Activated naive CD4-positive, alpha-beta T cell treated with anti-CD3 and anti-CD28 coated beads for 36 hours (primary cell): ENCODE measurements around the gene COX19. TPM values are rescaled to one million over a fixed set of nuclear protein-coding genes. Genes with fewer than 3 reads are reported as not detected.
"Not testable (repeated sequence)": the region's sequence is repeated elsewhere in the genome, so short reads cannot be mapped to it uniquely, and the experiment has no call there.

ENCODE experiments used
- CTCF ChIA-PET: fragments of 350-600 bp; sonication (Branson Sonifier 250); formaldehyde crosslinking; loops from one replicate; lab custom pipeline; 2021; ENCODE audit warnings: antibody characterized with exemption; lab: Charles Lee
- DNase-seq: peaks from one replicate; pipeline ENCODE4 v3.0.0-alpha.2; 2020
- H3K27ac Mint-ChIP-seq: one replicate; pipeline ENCODE4 v1.8.0; 2021; ENCODE audit warnings: mild to moderate bottlenecking, mixed read lengths
- H3K27me3 Mint-ChIP-seq: one replicate; pipeline ENCODE4 v1.8.0; 2021; ENCODE audit warnings: low read depth, mixed read lengths
- H3K36me3 Mint-ChIP-seq: one replicate; pipeline ENCODE4 v1.8.0; 2021; ENCODE audit warnings: low read depth, mixed read lengths
- H3K4me1 Mint-ChIP-seq: one replicate; pipeline ENCODE4 v1.8.0; 2021; ENCODE audit warnings: low read depth, mixed read lengths
- H3K4me3 Mint-ChIP-seq: one replicate; pipeline ENCODE4 v1.8.0; 2021; ENCODE audit warnings: mild to moderate bottlenecking, moderate library complexity, mixed read lengths
- H3K9me3 Mint-ChIP-seq: one replicate; pipeline ENCODE4 v1.8.0; 2021; ENCODE audit warnings: mixed read lengths
- intact Hi-C: fragments of 100-400 bp; cut with micrococcal nuclease; formaldehyde crosslinking; loops from one replicate; pipeline ENCODE4 v1.15.1; 2023
- total RNA-seq, 2 experiments: library from RNA; stranded (reverse); gene quantifications; one replicate each; pipeline ENCODE4 v1.2.3, GENCODE V29; 2021

Gene COX19
- total RNA-seq, 2 experiments from 2014 or later = 12.6 to 15.2 TPM

DNA sequence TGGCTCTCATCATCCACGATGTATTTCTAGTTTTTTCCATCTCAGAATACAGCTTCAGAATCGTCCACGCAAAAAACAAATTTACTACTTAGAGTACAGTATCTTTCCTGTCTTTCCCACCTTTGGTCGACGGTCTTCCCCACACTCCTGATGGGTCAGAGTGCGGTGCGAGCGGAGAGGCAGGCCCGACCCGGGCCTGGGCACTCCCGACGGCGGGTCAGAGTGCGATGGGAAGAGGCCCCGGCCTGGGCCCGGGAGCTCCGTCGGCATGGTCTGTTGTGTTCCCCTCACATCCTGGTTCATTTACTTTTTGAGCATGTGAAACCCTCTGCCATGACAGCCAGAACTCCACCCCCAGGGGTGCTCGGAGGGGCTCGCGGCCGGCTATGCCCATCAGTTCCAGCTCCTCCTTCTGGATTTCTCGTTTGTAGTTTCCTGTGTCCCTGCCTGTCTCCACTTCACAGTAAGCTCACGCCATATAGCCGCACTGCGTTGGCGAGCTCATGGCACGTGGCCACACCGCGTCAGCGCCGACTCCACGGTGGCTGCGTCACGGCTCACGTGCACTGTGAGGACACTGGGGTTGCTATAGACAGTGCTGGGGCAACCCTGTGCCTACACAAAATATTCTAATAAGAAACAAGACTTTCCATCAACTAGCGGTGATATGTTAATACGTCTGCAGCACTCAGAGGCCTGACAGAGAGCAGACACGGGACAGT is 7.8 kb downstream of the COX19 start:
- peaks cover 16% of the 10 kb centered on the region for H3K36me3 Mint-ChIP-seq
- H3K9me3 Mint-ChIP-seq = no peaks in the 10 kb centered on the region
- intact Hi-C loops = no loop called here
- H3K4me1 Mint-ChIP-seq = peaks cover 36% of the 10 kb centered on the region
- peaks cover 2% of the 10 kb centered on the region for H3K27me3 Mint-ChIP-seq
- CTCF ChIA-PET = interaction anchor here (1.7 kb wide), 1 partner anchor 59 kb away, joined by 4 read pairs; no protein-coding TSS in a partner anchor
- no peak for DNase-seq
- H3K27ac Mint-ChIP-seq = no peak overlapping the region
- H3K4me3 Mint-ChIP-seq = no peak overlapping the region

DNA sequence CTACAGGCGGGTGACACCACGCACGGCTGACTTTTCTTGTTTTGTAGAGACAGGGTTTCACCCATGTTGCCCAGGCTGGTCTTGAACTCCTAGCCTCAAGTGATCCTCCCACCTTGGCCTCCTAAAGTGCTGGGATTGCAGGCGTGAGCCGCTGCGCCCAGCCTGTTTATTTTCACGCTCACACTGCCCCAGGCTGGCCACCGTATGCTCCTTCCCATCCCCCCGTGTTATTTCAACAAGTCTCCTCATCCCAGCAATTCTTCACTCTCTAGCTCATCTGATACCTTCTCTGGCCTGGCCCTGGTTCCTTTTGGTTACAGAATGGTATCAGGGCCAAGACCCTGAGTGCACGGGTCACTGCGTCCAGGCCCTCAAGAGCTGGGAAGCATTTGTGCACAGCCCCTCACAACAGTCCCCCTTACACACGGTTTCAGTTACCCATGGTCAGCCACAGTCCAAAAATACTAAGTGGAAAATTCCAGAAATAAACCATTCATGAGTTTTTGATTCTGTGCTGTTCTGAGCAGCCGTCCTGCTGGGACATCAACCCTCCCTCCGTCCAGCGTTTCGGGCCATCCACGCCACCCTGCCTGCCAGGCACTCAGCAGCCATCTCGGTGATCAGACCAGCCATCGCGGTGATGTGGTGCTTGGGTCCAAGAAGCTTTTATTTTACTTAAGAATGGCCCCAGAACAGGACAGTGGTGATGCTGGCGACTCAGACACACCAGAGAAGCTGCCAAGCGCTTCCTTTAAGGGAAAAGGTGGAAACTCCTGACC is 8.9 kb downstream of the COX19 start:
- peaks cover 2% of the 10 kb centered on the region for H3K27me3 Mint-ChIP-seq
- no peak overlapping the region for H3K4me3 Mint-ChIP-seq
- H3K27ac Mint-ChIP-seq = no peak overlapping the region

DNA sequence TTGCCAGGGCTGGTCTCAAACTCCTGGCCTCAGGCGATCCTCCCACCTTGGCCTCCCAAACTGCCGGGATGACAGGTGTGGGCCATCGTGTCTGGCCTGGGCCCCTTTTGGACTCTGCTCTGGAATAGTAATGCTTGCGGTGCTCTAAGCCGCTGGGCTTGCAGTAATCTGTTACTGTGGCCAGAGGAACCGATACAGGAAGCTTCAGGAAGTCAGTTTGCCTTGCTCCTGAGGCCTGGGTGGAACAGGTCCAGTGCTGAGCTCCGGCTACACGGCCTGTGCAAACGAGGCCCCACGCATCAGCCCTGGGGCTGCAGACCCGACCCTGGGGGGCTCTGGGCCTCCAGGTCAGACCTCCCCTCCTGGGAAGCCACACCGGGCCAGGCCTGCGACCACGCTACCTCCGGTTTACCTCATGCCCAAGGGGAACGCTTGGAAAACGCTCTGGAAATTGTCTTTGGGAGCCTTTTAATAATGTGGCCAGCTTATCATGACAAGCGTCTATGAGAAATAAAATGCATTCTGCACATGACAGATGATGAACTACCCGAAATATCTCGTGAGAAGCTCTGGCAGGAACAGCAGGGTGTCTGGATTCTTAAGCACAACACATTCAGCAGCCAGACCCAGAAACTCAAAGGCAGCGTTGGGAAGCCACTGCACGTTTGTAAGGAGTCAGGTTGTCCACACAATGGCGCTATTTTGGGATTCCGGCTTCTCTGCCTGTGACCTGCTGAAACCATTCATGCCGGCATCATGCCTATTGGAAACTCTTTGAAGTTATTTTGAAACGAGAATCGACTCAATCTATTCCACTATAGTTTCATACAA is 10.7 kb downstream of the COX19 start:
- Mint-ChIP-seq H3K27ac (no peak overlapping the region), H3K36me3 (peaks cover 4% of the 10 kb centered on the region), H3K27me3 (peaks cover 2% of the 10 kb centered on the region), H3K9me3 (peaks cover 1% of the 10 kb centered on the region), H3K4me3 (no peak overlapping the region), H3K4me1 (peaks cover 22% of the 10 kb centered on the region)
- DNase-seq = no peak
- intact Hi-C loops = no loop called here
- CTCF ChIA-PET = interaction anchor here (0.7 kb wide), 1 partner anchor 52 kb away, joined by 3 read pairs; no protein-coding TSS in a partner anchor

More for the DNA sequence above, 8.9 kb downstream of the COX19 start:
- intact Hi-C loops = no loop called here
- CTCF ChIA-PET = interaction anchor here (1.7 kb wide), 1 partner anchor 58 kb away, joined by 4 read pairs; no protein-coding TSS in a partner anchor
- Mint-ChIP-seq H3K9me3 (peaks cover 1% of the 10 kb centered on the region), H3K36me3 (peaks cover 11% of the 10 kb centered on the region), H3K4me1 (peaks cover 28% of the 10 kb centered on the region)
- DNase-seq = no peak

DNA sequence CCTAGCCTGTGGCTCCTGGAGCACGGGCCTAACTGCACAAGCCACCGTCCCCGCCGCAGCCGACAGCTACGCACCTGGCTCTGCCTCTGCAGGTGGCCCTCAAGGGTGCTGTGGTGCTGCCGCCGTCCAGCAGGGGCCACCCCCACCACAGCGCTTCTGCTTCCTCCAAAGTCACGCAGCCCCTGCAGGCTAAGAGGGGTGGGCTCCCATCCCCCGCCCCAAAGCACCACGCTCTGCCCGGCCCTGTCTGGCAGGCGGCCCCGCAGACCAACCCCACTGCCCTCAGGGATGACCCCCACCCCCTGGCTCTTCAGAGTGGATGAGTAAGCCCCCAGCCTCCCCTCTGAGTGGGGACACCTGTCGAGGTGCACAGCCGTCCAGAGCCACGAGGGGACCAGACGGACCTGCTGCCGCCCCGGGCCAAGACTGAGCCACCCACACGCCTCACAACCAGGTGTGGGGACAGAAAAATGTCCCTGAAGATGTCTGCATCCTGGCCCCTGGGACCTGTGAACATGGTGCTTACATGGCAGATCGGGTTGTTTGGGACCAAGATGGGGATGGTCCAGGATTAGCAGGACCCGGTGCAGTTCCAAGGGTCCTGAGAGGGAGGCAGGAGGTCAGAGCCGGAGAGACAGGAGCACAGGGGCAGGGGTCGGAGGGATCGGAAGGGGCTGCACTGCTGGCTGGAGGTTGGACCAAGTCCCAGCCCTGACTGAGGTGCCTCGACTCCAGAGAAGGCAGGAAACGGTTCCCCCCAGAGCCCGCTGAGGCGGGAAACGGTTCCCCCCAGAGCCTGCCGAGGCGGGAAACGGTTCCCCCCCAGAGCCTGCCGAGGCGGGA is 11.9 kb downstream of the COX19 start:
- H3K27me3 Mint-ChIP-seq = peaks cover 2% of the 10 kb centered on the region
- H3K27ac Mint-ChIP-seq = no peak overlapping the region
- H3K4me3 Mint-ChIP-seq = no peak overlapping the region
- H3K36me3 Mint-ChIP-seq = peaks cover 3% of the 10 kb centered on the region
- CTCF ChIA-PET = no interaction called here
- H3K4me1 Mint-ChIP-seq = peaks cover 22% of the 10 kb centered on the region
- peaks cover 1% of the 10 kb centered on the region for H3K9me3 Mint-ChIP-seq
- peak; percentile 25 for DNase-seq
- intact Hi-C loops = no loop called here

DNA sequence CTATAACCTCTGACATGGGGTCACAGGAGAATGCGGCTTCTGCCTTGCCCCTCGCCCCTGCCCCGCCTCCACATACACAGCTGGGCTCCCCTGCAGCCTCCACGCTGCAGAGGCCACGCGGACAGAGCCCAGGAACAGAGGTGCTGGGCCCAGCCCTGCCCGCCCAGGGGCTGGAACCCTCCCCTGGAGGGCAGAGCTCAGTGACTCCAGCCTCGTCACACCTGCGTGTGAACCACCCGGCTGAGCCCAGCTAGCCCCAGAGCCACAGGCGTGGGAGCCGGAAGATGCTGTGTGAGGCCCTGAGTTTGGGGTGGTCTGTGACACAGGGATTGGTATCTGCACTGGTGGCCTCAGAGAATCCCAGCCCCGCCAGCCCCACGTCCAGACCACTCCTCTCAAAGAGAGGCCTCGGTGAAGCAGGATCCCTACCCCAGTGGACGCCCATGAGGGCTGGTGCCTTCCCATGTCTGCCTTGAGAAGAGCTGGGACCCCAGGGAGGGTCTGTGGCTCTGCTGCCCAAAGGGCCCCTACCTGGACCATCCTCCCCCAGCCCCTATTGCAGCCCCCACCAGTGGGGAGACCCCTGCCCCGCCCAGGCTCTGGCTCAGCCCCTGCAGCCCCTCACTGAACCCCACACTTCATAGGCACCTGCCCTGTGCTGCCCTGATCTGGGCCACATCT is 12.8 kb downstream of the COX19 start:
- CTCF ChIA-PET = no interaction called here
- Mint-ChIP-seq H3K36me3 (no peaks in the 10 kb centered on the region), H3K4me3 (no peak overlapping the region), H3K27ac (no peak overlapping the region), H3K9me3 (peaks cover 1% of the 10 kb centered on the region), H3K27me3 (peaks cover 2% of the 10 kb centered on the region), H3K4me1 (peaks cover 22% of the 10 kb centered on the region)
- no peak for DNase-seq
- intact Hi-C loops = no loop called here

DNA sequence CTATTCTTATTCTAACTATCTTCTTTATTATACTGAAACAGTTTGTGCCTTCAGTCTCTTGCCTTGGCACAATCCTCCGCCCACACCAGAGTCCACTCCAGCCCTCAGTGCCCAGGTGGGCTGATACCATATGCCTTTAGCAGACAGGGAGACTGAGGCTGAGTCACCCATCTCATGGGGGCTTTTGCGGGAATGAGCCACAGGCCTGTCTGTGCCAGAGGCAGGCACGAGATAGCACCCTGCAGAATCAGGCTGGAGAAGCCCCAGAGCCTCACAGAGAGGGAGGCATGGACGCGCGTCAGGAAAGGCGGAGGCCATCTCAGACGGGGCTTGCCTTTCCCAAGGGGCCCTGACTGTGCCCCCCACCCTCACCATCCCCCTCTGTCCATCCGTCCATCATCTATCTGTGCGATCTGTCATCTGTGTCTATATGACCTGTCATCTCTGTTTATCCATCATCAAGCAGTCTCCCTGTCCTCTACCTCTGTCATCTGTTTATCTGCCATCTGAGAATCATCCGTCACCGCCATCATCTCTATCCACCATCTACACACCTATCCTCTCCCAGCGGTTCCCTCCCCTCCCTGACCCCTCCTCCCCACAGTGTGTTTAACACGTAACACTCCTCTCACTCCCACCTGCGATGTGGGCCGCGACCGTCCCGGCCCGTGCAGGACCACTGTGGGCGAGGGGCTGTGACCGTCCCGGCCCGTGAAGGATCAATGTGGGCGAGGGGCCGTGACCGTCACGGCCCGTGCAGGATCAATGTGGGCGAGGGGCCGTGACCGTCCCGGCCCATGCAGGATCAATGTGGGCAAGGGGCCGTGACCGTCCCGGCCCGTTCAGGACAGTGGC is 13.6 kb downstream of the COX19 start:
- DNase-seq = no peak

DNA sequence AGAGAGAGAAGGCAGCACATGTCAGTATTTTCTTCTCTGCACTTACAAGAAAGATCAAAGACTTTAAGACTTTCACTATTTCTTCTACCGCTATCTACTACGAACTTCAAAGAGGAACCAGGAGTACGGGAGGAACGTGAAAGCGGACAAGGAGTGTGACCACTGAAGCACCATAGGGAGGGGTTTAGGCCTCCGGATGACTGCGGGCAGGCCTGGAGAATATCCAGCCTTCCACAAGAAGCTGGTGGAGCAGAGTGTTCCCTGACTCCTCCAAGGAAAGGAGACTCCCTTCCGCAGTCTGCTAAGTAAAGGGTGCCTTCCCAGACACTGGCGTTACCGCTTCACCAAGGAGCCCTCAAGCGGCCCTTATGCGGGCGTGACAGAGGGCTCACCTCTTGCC is 14.4 kb downstream of the COX19 start:
- peaks cover 19% of the 10 kb centered on the region for H3K4me1 Mint-ChIP-seq
- H3K27me3 Mint-ChIP-seq, intact Hi-C loops, H3K27ac Mint-ChIP-seq, H3K36me3 Mint-ChIP-seq, CTCF ChIA-PET, H3K9me3 Mint-ChIP-seq, H3K4me3 Mint-ChIP-seq, DNase-seq: not testable (repeated sequence)

More for the DNA sequence above, 13.6 kb downstream of the COX19 start:
- CTCF ChIA-PET = no interaction called here
- Mint-ChIP-seq H3K36me3 (no peaks in the 10 kb centered on the region), H3K9me3 (peaks cover 1% of the 10 kb centered on the region), H3K27ac (no peak overlapping the region), H3K27me3 (peaks cover 2% of the 10 kb centered on the region), H3K4me3 (no peak overlapping the region), H3K4me1 (peaks cover 22% of the 10 kb centered on the region)
- intact Hi-C loops = no loop called here

DNA sequence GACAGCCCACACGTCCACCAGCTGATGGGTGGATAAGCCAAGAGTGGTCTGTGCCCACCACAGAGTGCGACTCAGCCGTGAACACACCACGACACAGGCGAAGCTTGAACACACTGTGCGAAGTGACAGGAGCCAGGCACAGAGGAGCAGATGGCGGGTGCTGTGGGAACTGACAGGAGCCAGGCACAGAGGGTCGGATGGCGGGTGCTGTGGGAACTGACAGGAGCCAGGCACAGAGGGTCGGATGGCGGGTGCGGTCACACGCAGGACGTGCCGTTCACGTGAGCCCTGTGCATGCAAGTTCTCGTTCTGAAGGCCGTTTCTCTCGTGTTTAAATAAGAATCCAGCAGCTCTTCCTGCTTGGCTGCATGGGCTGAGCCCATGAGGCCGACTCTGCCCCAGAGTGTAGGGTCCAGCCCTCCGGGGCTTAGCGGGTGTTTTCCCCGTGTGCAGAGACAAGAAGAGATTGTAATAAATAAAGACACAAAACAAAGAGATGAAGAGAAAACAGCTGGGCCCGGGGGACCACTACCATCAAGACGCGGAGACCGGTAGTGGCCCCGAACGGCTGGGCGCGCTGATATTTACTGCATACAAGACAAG is 15.0 kb downstream of the COX19 start:
- CTCF ChIA-PET = no interaction called here
- Mint-ChIP-seq H3K9me3 (peaks cover 1% of the 10 kb centered on the region), H3K4me1 (peaks cover 15% of the 10 kb centered on the region), H3K4me3 (no peak overlapping the region), H3K27ac (no peak overlapping the region), H3K36me3 (no peaks in the 10 kb centered on the region), H3K27me3 (peaks cover 6% of the 10 kb centered on the region)
- intact Hi-C loops = no loop called here
- no peak for DNase-seq

DNA sequence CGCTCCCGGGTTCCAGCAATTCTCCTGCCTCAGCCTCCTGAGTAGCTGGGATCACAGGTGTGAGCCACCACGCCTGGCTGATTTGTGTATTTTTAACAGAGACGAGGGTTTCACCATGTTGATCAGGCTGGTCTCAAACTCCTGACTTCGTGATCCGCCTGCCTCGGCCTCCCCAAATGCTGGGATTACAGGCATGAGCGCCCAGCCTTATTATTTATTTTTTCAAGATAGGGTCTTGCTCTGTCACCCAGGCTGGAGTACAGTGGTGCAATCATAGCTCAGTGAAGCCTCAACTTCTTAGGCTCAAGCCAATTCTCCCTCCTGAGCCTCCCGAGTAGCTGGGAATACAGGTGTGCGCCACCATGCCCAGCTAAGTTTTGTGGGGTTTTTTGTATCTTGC is 15.6 kb downstream of the COX19 start:
- H3K27me3 Mint-ChIP-seq, H3K36me3 Mint-ChIP-seq, CTCF ChIA-PET, H3K4me1 Mint-ChIP-seq, H3K9me3 Mint-ChIP-seq, DNase-seq, intact Hi-C loops, H3K27ac Mint-ChIP-seq, H3K4me3 Mint-ChIP-seq: not testable (repeated sequence)

DNA sequence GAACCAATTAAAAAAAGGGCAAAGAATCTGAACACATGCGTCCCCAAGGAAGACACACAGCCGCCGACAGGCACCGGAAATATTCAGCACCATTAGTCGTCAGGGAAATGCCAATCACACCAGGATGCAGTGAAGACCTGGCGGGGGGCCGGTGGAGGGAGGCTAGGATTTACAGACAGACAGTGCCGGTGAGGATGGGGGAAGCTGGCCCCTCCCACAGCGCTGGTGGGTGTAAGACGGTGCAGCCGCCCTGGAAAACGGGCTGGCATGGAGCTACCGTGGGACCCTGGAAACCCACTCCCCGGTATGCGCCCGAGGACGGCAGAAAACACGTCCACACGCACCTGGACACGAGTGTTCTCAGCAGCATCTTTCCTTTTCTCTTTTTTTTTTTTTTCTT is 16.1 kb downstream of the COX19 start:
- no peak overlapping the region for H3K27ac Mint-ChIP-seq
- H3K4me1 Mint-ChIP-seq = peaks cover 7% of the 10 kb centered on the region
- H3K36me3 Mint-ChIP-seq = no peaks in the 10 kb centered on the region
- H3K9me3 Mint-ChIP-seq = peaks cover 1% of the 10 kb centered on the region
- CTCF ChIA-PET = no interaction called here
- no peak overlapping the region for H3K4me3 Mint-ChIP-seq
- no peak for DNase-seq
- intact Hi-C loops = no loop called here
- peaks cover 9% of the 10 kb centered on the region for H3K27me3 Mint-ChIP-seq
